Panc1 (cell line): ENCODE measurements around the gene ERN1. TPM values are rescaled to one million over a fixed set of nuclear protein-coding genes. Genes with fewer than 3 reads are reported as not detected.

Experiments used
- ATAC-seq: fragments of 200-7000 bp; cut with Tn5 transposase; 2 replicates; pipeline ENCODE4 v1.9.1; 2020; ENCODE audit warnings: mild to moderate bottlenecking, moderate library complexity
- BruUV-seq: library from RNA; stranded (reverse); fragments of 400-500 nt; replicated peaks from 2 replicates; lab custom pipeline; 2021; lab: Mats Ljungman, UMichigan
- CTCF ChIA-PET: fragments of 300-600 bp; sonication (Branson Sonifier 250); formaldehyde crosslinking; loops from one replicate; lab custom pipeline; 2022; ENCODE audit warnings: antibody characterized with exemption; lab: Charles Lee
- POLR2A ChIA-PET: fragments of 300-600 bp; sonication (Branson Sonifier 250); formaldehyde crosslinking; loops from one replicate; lab custom pipeline; 2022; ENCODE audit warnings: antibody characterized with exemption; lab: Charles Lee
- DNase-seq: peaks from one replicate; pipeline ENCODE4 v3.0.0-alpha.2; 2010; ENCODE audit warnings: low read depth, low spot score
- H3K27ac ChIP-seq: 2 replicates; pipeline ENCODE4 v1.5.1; 2011; ENCODE audit warnings: mild to moderate bottlenecking, low read length, inconsistent platforms
- H3K27me3 ChIP-seq: fragments of 200-500 bp; sonication (Bioruptor generic); 2 replicates; pipeline ENCODE4 v1.6.0; 2014; ENCODE audit warnings: low read length, inconsistent platforms; ENCODE audit not compliant: control insufficient read depth, insufficient read depth
- H3K36me3 ChIP-seq: fragments of 200-500 bp; sonication (Bioruptor generic); 2 replicates; pipeline ENCODE4 v1.5.1; 2014; ENCODE audit warnings: inconsistent platforms, mild to moderate bottlenecking, low read length, moderate library complexity; ENCODE audit not compliant: control insufficient read depth, insufficient read depth
- H3K4me1 ChIP-seq: 2 replicates; pipeline ENCODE4 v1.5.1; 2011; ENCODE audit warnings: inconsistent platforms, mild to moderate bottlenecking, low read length, moderate library complexity; ENCODE audit not compliant: control insufficient read depth, insufficient read depth
- H3K4me3 ChIP-seq, 2 experiments: 2 replicates each; pipeline ENCODE4 v1.5.1; 2011 to 2012; ENCODE audit warnings: low read depth in 2 of 2, low read length in 2 of 2, mild to moderate bottlenecking in 2 of 2, inconsistent platforms in 1 of 2, moderate library complexity in 1 of 2
- H3K9me3 ChIP-seq: fragments of 200-500 bp; sonication (Bioruptor generic); 2 replicates; pipeline ENCODE4 v1.5.1; 2014; ENCODE audit warnings: low read depth, mild to moderate bottlenecking, inconsistent platforms, low read length, moderate library complexity; ENCODE audit not compliant: control insufficient read depth, insufficient read depth
- POLR2AphosphoS5 ChIP-seq: IDR thresholded peaks from 2 replicates; pipeline ENCODE4 v1.6.1; 2012; ENCODE audit warnings: mild to moderate bottlenecking, low read depth, low read length, moderate library complexity
- REST ChIP-seq, 2 experiments: IDR thresholded peaks; 2 replicates each; pipeline ENCODE4 v1.6.1; 2011 to 2012; ENCODE audit warnings: low read depth in 2 of 2, control low read depth in 1 of 2, low read length in 1 of 2, mild to moderate bottlenecking in 1 of 2, moderate library complexity in 1 of 2; ENCODE audit not compliant: insufficient read depth in 1 of 2
- SIN3A ChIP-seq: IDR thresholded peaks from 2 replicates; pipeline ENCODE4 v1.6.1; 2012; ENCODE audit warnings: low read depth, mild to moderate bottlenecking, low read length, moderate library complexity, borderline replicate concordance; ENCODE audit not compliant: insufficient read depth
- TCF7L2 ChIP-seq: IDR thresholded peaks from 2 replicates; pipeline ENCODE4 v1.6.1; 2011; ENCODE audit warnings: mild to moderate bottlenecking, low read depth, low read length, inconsistent platforms
- in situ Hi-C: cut with HindIII; loops from 2 replicates; pipeline ENCODE4 v1.10.0; 2016; ENCODE audit warnings: low sequenced_read_pairs, low pct_unique_long_range_greater_than_20kb
- intact Hi-C: fragments of 100-400 bp; cut with micrococcal nuclease; formaldehyde crosslinking; loops from one replicate; pipeline ENCODE4 v1.10.0; 2022; ENCODE audit not compliant: unreplicated experiment
- total RNA-seq: library from RNA; stranded (reverse); gene quantifications from one replicate; pipeline ENCODE4 v1.2.1, GENCODE V29; 2021; ENCODE audit not compliant: unreplicated experiment
- TF ChIP-seq, protein P1 (sequence below): fragments of 450-650 bp; IDR thresholded peaks from 2 replicates; pipeline ENCODE4 v1.5.1; 2017; ENCODE audit warnings: mild to moderate bottlenecking

Gene ERN1
- total RNA-seq, 1 experiment from 2014 or later, result 12.1 TPM

GRCh38 chr17:64178011-64178825, 48.3 kb upstream of the ERN1 start:
- H3K27me3 ChIP-seq, result no peaks in the 10 kb centered on the region
- TF ChIP-seq, protein P1, sequence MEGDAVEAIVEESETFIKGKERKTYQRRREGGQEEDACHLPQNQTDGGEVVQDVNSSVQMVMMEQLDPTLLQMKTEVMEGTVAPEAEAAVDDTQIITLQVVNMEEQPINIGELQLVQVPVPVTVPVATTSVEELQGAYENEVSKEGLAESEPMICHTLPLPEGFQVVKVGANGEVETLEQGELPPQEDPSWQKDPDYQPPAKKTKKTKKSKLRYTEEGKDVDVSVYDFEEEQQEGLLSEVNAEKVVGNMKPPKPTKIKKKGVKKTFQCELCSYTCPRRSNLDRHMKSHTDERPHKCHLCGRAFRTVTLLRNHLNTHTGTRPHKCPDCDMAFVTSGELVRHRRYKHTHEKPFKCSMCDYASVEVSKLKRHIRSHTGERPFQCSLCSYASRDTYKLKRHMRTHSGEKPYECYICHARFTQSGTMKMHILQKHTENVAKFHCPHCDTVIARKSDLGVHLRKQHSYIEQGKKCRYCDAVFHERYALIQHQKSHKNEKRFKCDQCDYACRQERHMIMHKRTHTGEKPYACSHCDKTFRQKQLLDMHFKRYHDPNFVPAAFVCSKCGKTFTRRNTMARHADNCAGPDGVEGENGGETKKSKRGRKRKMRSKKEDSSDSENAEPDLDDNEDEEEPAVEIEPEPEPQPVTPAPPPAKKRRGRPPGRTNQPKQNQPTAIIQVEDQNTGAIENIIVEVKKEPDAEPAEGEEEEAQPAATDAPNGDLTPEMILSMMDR, result no peak
- TF ChIP-seq SIN3A (no peak), TCF7L2 (no peak), REST (IDR thresholded peaks at IDR 0.05; ENCODE audit: insufficient read depth in 1 of 2, low read depth in 2 of 2, low read length in 1 of 2) (no peak), POLR2AphosphoS5 (no peak)
- H3K4me3 ChIP-seq, result no peak overlapping the region
- no peaks in the 10 kb centered on the region for H3K4me1 ChIP-seq
- intact Hi-C loops (no loop called here), in situ Hi-C loops (no loop called here)
- no TSS peak for BruUV-seq
- H3K27ac ChIP-seq, result no peak overlapping the region
- CTCF ChIA-PET, result no interaction called here
- no peaks in the 10 kb centered on the region for H3K9me3 ChIP-seq
- ATAC-seq (no peak), DNase-seq (no peak)
- POLR2A ChIA-PET, result no interaction called here
- no peaks in the 10 kb centered on the region for H3K36me3 ChIP-seq

GRCh38 chr17:64177311-64178010, 47.5 kb upstream of the ERN1 start:
- H3K36me3 ChIP-seq, result no peaks in the 10 kb centered on the region
- DNase-seq (no peak), ATAC-seq (no peak)
- TF ChIP-seq, protein P1, result no peak
- TF ChIP-seq REST (IDR thresholded peaks at IDR 0.05; ENCODE audit: insufficient read depth in 1 of 2, low read depth in 2 of 2, low read length in 1 of 2), result no peak
- TF ChIP-seq TCF7L2, result no peak
- TF ChIP-seq SIN3A, result no peak
- TF ChIP-seq POLR2AphosphoS5, result no peak
- H3K27me3 ChIP-seq, result no peaks in the 10 kb centered on the region
- H3K4me3 ChIP-seq, result no peak overlapping the region
- no peaks in the 10 kb centered on the region for H3K4me1 ChIP-seq
- BruUV-seq, result no TSS peak
- no peaks in the 10 kb centered on the region for H3K9me3 ChIP-seq
- intact Hi-C loops, result no loop called here
- no peak overlapping the region for H3K27ac ChIP-seq
- in situ Hi-C loops, result no loop called here
- CTCF ChIA-PET, result no interaction called here
- POLR2A ChIA-PET, result no interaction called here
